Measurements from ENCODE around the gene OTUB2. TPM values are rescaled to one million over a fixed set of nuclear protein-coding genes. Genes with fewer than 3 reads are reported as not detected.
A peak's percentile ranks its signal among the peaks of the same experiment; 100 is the strongest.

OTUB2 gene
- total RNA-seq, 4 donors from 2014 or later, result 0.21 to 0.66 (median 0.60) TPM; not detected in 1

GRCh38 chr14:93991649-93992048, 34.5 kb upstream of the OTUB2 start:
- Histone ChIP-seq H3K4me3 (no peak overlapping the region), H3K36me3 (no peaks in the 10 kb centered on the region), H3K27ac (no peak overlapping the region), H3K9me3 (no peaks in the 10 kb centered on the region), H3K27me3 (no peaks in the 10 kb centered on the region), H3K4me1 (peaks cover 0 to 6% (median 0%) of the 10 kb centered on the region in 4 donors)
- no peak for DNase-seq (ENCODE audit: low spot score in 2 of 2)
- WGBS, 2 donors, result 89 to 95% methylated on average over 4 of the region's 4 CpGs
- TF ChIP-seq EP300 (IDR thresholded peaks at IDR 0.05), result no peak
- TF ChIP-seq CTCF (IDR thresholded peaks at IDR 0.05), result no peak
- no peak for TF ChIP-seq POLR2A (IDR thresholded peaks at IDR 0.05)

- TF ChIP-seq EP300 (IDR thresholded peaks at IDR 0.05) (no peak), CTCF (IDR thresholded peaks at IDR 0.05) (no peak), POLR2A (IDR thresholded peaks at IDR 0.05) (no peak)
- no peak for DNase-seq (ENCODE audit: low spot score in 2 of 2)
- Histone ChIP-seq H3K4me3 (no peak overlapping the region), H3K27me3 (no peaks in the 10 kb centered on the region), H3K36me3 (no peaks in the 10 kb centered on the region), H3K9me3 (no peaks in the 10 kb centered on the region), H3K27ac (no peak overlapping the region), H3K4me1 (peaks cover 0 to 6% (median 0%) of the 10 kb centered on the region in 4 donors)
- WGBS, 2 donors, result 66 to 73% methylated on average over 6 of the region's 6 CpGs
These were observed 32.8 kb upstream of the OTUB2 start for GRCh38 chr14:93993382-93993781.

- Histone ChIP-seq H3K27me3 (no peaks in the 10 kb centered on the region), H3K36me3 (no peaks in the 10 kb centered on the region), H3K9me3 (no peaks in the 10 kb centered on the region), H3K27ac (peak overlapping the region in 2 of 4 donors; percentile 17 to 60), H3K4me1 (peaks cover 0 to 6% (median 0%) of the 10 kb centered on the region in 4 donors), H3K4me3 (no peak overlapping the region)
- DNase-seq (ENCODE audit: low spot score in 2 of 2), result no peak
- WGBS, 2 donors, result 46 to 49% methylated on average over 9 to 13 of the region's 13 CpGs
- TF ChIP-seq EP300 (IDR thresholded peaks at IDR 0.05), result no peak
- no peak for TF ChIP-seq POLR2A (IDR thresholded peaks at IDR 0.05)
- no peak for TF ChIP-seq CTCF (IDR thresholded peaks at IDR 0.05)
These were observed 31.0 kb upstream of the OTUB2 start for GRCh38 chr14:93994919-93995682.

GRCh38 chr14:93996130-93996695, 29.9 kb upstream of the OTUB2 start:
- Histone ChIP-seq H3K36me3 (no peaks in the 10 kb centered on the region), H3K27me3 (no peaks in the 10 kb centered on the region), H3K4me1 (peaks cover 0 to 7% (median 0%) of the 10 kb centered on the region in 4 donors), H3K27ac (no peak overlapping the region), H3K4me3 (no peak overlapping the region), H3K9me3 (no peaks in the 10 kb centered on the region)
- TF ChIP-seq POLR2A (IDR thresholded peaks at IDR 0.05) (no peak), CTCF (IDR thresholded peaks at IDR 0.05) (no peak), EP300 (IDR thresholded peaks at IDR 0.05) (no peak)
- DNase-seq (ENCODE audit: low spot score in 2 of 2), result no peak
- 48 to 49% methylated on average over 7 to 8 of the region's 8 CpGs for WGBS, 2 donors

GRCh38 chr14:93997082-93997481, 29.1 kb upstream of the OTUB2 start, which contains the start of gene CCDC197:
TSS of gene CCDC197 (plus strand) at chr14:93997301. CDS start at chr14:93998132, 831 bp downstream.
- DNase-seq (ENCODE audit: low spot score in 2 of 2), result no peak
- WGBS, 2 donors, result 73 to 77% methylated on average over 1 of the region's 1 CpG
- Histone ChIP-seq H3K4me3 (no peak within 1 kb of the TSS), H3K36me3 (no peaks in the 10 kb centered on the region), H3K27ac (no peak within 1 kb of the TSS), H3K9me3 (no peaks in the 10 kb centered on the region), H3K4me1 (peaks cover 0 to 16% (median 0%) of the 10 kb centered on the region in 4 donors), H3K27me3 (peaks cover 0 to 1% of the 10 kb centered on the region in 2 donors)
- no peak for TF ChIP-seq EP300 (IDR thresholded peaks at IDR 0.05)
- TF ChIP-seq CTCF (IDR thresholded peaks at IDR 0.05), result no peak
- TF ChIP-seq POLR2A (IDR thresholded peaks at IDR 0.05), result no peak
